Measurements from ENCODE around the gene NUP50.
A peak's percentile ranks its signal among the peaks of the same experiment; 100 is the strongest.

Gene NUP50

DNA sequence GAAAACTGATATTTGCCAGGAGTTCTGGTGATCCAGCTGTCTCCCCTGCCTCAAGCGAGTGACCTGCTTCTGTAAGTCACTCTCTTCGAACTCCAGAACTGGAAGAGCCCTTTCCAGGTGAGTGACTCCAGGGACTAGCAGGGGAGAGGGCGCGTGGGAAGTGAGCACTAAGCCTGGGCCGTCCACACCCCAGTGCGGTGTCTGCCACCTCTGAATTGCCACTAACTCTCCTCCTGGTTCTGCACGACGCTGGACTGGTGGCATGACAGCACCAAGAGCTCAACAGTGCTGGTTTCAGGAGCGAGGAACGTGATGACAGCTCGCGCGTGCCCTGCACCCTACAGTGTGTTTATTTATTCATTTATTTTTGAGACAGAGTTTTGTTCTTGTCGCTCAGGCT lies 54.1 kb downstream of the NUP50 start:
- H3K4me3 ChIP-seq (ENCODE audit: low read depth, low read length) = no peak overlapping the region
- TF ChIP-seq, protein P1, sequence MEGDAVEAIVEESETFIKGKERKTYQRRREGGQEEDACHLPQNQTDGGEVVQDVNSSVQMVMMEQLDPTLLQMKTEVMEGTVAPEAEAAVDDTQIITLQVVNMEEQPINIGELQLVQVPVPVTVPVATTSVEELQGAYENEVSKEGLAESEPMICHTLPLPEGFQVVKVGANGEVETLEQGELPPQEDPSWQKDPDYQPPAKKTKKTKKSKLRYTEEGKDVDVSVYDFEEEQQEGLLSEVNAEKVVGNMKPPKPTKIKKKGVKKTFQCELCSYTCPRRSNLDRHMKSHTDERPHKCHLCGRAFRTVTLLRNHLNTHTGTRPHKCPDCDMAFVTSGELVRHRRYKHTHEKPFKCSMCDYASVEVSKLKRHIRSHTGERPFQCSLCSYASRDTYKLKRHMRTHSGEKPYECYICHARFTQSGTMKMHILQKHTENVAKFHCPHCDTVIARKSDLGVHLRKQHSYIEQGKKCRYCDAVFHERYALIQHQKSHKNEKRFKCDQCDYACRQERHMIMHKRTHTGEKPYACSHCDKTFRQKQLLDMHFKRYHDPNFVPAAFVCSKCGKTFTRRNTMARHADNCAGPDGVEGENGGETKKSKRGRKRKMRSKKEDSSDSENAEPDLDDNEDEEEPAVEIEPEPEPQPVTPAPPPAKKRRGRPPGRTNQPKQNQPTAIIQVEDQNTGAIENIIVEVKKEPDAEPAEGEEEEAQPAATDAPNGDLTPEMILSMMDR (IDR thresholded peaks at IDR 0.05; ENCODE audit: low read depth, low read length) = no peak

DNA sequence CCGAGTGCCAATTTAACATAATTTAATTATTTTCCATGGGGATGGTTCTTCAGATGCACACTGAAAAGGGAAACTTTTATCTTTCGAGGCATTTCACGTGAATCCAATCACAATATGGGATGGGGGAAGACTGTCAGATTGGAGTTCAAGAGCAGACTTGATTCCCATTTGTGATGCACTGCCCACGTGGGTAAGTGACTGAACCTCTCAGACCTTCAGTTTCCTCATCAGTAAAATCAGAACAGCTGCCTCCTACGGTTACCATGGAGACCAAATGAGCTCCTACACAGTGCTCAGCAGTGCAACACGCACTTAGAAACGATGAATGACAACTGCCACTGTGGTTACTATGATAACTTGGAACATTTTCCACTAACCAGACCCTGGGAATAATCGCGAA lies 55.3 kb downstream of the NUP50 start:
- Histone ChIP-seq H3K4me3 (ENCODE audit: low read depth, low read length) (peak overlapping the region; percentile 29), H3K4me1 (peaks cover 21% of the 10 kb centered on the region), H3K27me3 (no peaks in the 10 kb centered on the region), H3K9me3 (no peaks in the 10 kb centered on the region), H3K36me3 (no peaks in the 10 kb centered on the region)
- TF ChIP-seq, protein P1 (IDR thresholded peaks at IDR 0.05; ENCODE audit: low read depth, low read length) = no peak
- peak; percentile 83 for DNase-seq

More for the DNA sequence above, 54.1 kb downstream of the NUP50 start:
- Histone ChIP-seq H3K4me1 (peaks cover 17% of the 10 kb centered on the region), H3K27me3 (no peaks in the 10 kb centered on the region), H3K36me3 (no peaks in the 10 kb centered on the region), H3K9me3 (no peaks in the 10 kb centered on the region)
- peak; percentile 9 for DNase-seq

DNA sequence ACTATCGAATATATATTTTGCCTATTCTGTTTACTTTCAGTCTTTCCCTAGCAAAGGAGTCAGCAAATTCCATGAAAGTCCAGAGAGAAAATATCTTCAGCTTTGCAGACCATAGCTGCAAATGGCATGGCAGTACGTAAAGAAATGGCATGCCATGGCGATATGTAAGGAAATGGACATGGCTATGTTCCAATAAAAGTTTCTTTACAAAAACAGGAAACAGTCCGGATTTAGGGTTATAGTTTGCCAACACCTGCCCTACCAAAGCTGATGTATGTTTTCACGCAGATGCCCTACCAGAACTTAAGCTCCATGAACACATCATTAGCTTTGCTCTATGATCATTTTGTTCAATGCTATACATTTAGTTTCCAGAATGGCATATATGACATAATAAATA lies 57.5 kb downstream of the NUP50 start:
- H3K36me3 ChIP-seq = no peaks in the 10 kb centered on the region

DNA sequence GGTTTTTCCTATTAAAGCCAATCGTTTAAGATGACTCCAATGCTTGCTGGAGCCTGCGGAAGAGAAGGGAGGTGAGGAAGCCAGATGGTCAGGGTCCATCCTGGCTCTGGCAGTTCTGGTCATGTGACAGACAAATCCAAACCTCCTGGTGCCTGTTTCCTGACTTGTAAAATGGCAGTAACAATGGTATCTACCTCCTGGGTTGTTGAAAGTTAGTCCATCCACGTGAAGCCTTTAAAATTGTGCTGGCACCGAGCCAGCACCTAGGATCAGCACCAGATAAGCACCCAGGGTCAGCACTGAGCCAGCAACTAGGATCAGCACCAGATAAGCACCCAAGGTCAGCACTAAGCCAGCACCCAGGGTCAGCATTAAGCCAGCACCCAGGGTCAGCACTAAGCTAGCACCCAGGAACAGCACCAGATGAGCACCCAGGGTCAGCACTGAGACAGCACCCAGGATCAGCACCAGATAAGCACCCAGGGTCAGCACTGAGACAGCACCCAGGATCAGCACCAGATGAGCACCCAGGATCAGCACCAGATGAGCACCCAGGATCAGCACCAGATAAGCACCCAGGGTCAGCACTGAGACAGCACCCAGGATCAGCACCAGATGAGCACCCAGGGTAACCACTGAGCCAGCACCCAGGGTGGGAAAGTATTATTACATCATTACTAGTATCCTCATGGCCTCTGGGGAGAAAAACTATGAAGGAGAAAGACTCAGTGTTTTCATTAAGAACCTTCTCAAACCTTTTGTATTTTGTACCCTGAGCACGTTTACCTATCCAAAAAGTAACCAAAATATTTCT lies 59.8 kb downstream of the NUP50 start:
- DNase-seq = no peak
- no peaks in the 10 kb centered on the region for H3K27me3 ChIP-seq
- H3K9me3 ChIP-seq = no peaks in the 10 kb centered on the region
- peaks cover 20% of the 10 kb centered on the region for H3K4me1 ChIP-seq
- H3K36me3 ChIP-seq = no peaks in the 10 kb centered on the region
- H3K4me3 ChIP-seq (ENCODE audit: low read depth, low read length) = no peak overlapping the region
- TF ChIP-seq, protein P1 (IDR thresholded peaks at IDR 0.05; ENCODE audit: low read depth, low read length) = no peak

More for the DNA sequence above, 57.5 kb downstream of the NUP50 start:
- TF ChIP-seq, protein P1 (IDR thresholded peaks at IDR 0.05; ENCODE audit: low read depth, low read length) = no peak
- no peak overlapping the region for H3K4me3 ChIP-seq (ENCODE audit: low read depth, low read length)
- no peak for DNase-seq
- no peaks in the 10 kb centered on the region for H3K9me3 ChIP-seq
- H3K27me3 ChIP-seq = no peaks in the 10 kb centered on the region
- H3K4me1 ChIP-seq = peaks cover 30% of the 10 kb centered on the region

DNA sequence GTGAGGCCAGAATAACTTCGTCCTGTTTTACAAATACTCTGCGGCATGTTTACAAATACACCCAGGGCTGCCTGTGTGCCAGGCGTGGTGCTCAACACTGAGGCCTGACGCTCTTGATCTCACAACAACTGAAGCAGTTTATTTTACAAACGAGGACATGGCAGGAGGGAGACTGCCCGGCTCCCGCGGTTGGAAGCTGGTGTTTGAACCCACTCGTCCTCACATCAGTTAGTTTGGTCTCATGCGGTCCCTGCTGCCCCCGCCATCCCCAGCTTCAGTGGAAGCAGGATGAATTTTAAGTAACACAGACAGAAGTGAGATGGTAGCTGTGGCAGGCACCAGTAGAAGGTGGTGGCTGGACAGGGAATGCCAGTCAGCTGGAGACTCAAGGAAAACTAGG lies 60.6 kb downstream of the NUP50 start:
- H3K36me3 ChIP-seq = no peaks in the 10 kb centered on the region
- no peaks in the 10 kb centered on the region for H3K27me3 ChIP-seq
- no peak for DNase-seq
- H3K4me3 ChIP-seq (ENCODE audit: low read depth, low read length) = no peak overlapping the region
- peaks cover 18% of the 10 kb centered on the region for H3K4me1 ChIP-seq
- H3K9me3 ChIP-seq = no peaks in the 10 kb centered on the region
- TF ChIP-seq, protein P1 (IDR thresholded peaks at IDR 0.05; ENCODE audit: low read depth, low read length) = no peak

DNA sequence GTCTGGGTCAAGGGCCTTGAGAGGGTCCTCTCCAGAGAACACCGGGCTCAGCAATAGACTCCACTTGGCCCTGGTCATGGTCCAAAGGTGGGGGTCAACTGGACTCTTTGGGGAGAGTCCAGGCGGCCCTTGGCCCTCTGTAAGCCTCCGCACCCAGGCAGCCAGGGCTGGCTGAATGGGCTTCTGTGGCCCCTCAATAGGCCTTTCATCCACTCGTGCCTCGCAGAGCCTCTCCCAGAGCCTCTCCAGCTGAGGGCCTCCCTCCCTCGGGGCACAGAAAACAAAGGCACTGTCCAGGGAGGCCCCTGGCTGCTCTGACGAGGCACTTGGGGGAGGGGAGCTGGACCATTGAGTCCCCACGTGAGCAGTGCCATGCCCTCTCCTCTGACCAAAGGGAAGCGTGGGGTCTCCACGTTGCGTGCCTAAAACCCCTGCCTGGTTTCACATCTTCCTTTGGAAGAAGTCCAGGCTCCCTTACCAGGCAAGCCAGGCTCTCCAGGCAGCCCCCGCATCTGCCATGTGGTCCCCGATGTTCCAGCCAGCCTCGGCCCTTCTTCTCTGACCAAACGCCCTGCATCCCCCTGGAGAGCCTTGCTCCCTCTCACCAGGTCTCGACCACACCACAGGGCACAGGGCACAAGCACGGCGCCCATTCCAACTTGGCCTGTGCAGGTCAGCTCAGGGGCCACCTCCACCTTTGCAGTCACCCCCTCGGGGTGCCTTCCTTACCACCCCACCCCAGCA lies 61.4 kb downstream of the NUP50 start:
- Histone ChIP-seq H3K4me3 (ENCODE audit: low read depth, low read length) (no peak overlapping the region), H3K27me3 (no peaks in the 10 kb centered on the region), H3K9me3 (no peaks in the 10 kb centered on the region), H3K4me1 (peaks cover 16% of the 10 kb centered on the region; the same call in 1 of the 2 replicates), H3K36me3 (no peaks in the 10 kb centered on the region)
- TF ChIP-seq, protein P1 (IDR thresholded peaks at IDR 0.05; ENCODE audit: low read depth, low read length) = no peak
- DNase-seq = no peak

Data from BE2C (cell line).